Hepatocyte (in vitro differentiated cells): ENCODE data around the gene TRAF1. TPM values are rescaled to one million over a fixed set of nuclear protein-coding genes. Genes with fewer than 3 reads are reported as not detected.
"Not testable (repeated sequence)": the region's sequence is repeated elsewhere in the genome, so short reads cannot be mapped to it uniquely, and the experiment has no call there.

Source experiments
- DNase-seq: peaks from one replicate; pipeline ENCODE4 v3.0.0-alpha.2; 2016; ENCODE audit warnings: low spot score
- H2AFZ ChIP-seq: fragments of 200-600 bp; sonication (generic); 2 replicates; pipeline ENCODE4 v1.6.0; 2016; ENCODE audit warnings: antibody characterized with exemption, mild to moderate bottlenecking
- H3K27ac ChIP-seq: fragments of 200-600 bp; sonication (generic); 2 replicates; pipeline ENCODE4 v1.5.1; 2016; ENCODE audit warnings: mild to moderate bottlenecking
- H3K27me3 ChIP-seq: fragments of 200-600 bp; sonication (generic); 2 replicates; pipeline ENCODE4 v1.6.1; 2016
- H3K36me3 ChIP-seq: fragments of 200-600 bp; sonication (generic); replicated peaks from 2 replicates; pipeline ENCODE4 v1.5.1; 2016; ENCODE audit warnings: low read depth; ENCODE audit not compliant: insufficient read depth
- H3K4me1 ChIP-seq: fragments of 200-600 bp; sonication (generic); 2 replicates; pipeline ENCODE4 v1.5.1; 2016; ENCODE audit warnings: mild to moderate bottlenecking, moderate library complexity; ENCODE audit not compliant: insufficient read depth
- H3K4me2 ChIP-seq: fragments of 200-600 bp; sonication (generic); 2 replicates; pipeline ENCODE4 v1.6.0; 2016
- H3K4me3 ChIP-seq: fragments of 200-600 bp; sonication (generic); 2 replicates; pipeline ENCODE4 v1.5.1; 2016; ENCODE audit warnings: mild to moderate bottlenecking
- H3K79me2 ChIP-seq: fragments of 200-600 bp; sonication (generic); 2 replicates; pipeline ENCODE4 v1.6.0; 2017; ENCODE audit warnings: mild to moderate bottlenecking
- H3K9me2 ChIP-seq: fragments of 200-600 bp; sonication (generic); replicated peaks from 2 replicates; pipeline ENCODE4 v1.6.0; 2017; ENCODE audit warnings: mild to moderate bottlenecking; ENCODE audit not compliant: insufficient read depth
- H3K9me3 ChIP-seq: fragments of 200-600 bp; sonication (generic); 2 replicates; pipeline ENCODE4 v1.5.1; 2016; ENCODE audit warnings: low read depth, mild to moderate bottlenecking
- H4K20me1 ChIP-seq: fragments of 200-600 bp; sonication (generic); 2 replicates; pipeline ENCODE4 v1.6.0; 2016; ENCODE audit warnings: mild to moderate bottlenecking; ENCODE audit not compliant: insufficient read depth, poor library complexity, severe bottlenecking
- CTCF ChIP-seq: fragments of 200-600 bp; sonication (generic); IDR thresholded peaks from 2 replicates; pipeline ENCODE4 v1.5.1; 2016; ENCODE audit warnings: antibody characterized with exemption, mild to moderate bottlenecking; ENCODE audit not compliant: poor library complexity
- EZH2 ChIP-seq: fragments of 200-600 bp; sonication (generic); IDR thresholded peaks from 2 replicates; pipeline ENCODE4 v1.6.1; 2016; ENCODE audit warnings: antibody characterized with exemption, mild to moderate bottlenecking, borderline replicate concordance
- EZH2phosphoT487 ChIP-seq: fragments of 200-600 bp; sonication (generic); IDR thresholded peaks from one replicate; pipeline ENCODE4 v1.6.1; 2018; ENCODE audit warnings: antibody characterized with exemption, mild to moderate bottlenecking, low read depth, moderate library complexity; ENCODE audit not compliant: unreplicated experiment, severe bottlenecking
- WGBS: methylation state at CpG from one replicate; pipeline ENCODE4 v1.1.6; 2016; ENCODE audit warnings: low lambda C conversion rate; ENCODE audit errors: missing lambda C conversion rate; 5-methylcytosine and 5-hydroxymethylcytosine counted together
- polyA plus RNA-seq: library from polyadenylated mRNA; unstranded; fragments of >200 nt; fragmentation: Nextera tagmentation; extraction: Ambion mirVana; gene quantifications from 2 replicates; pipeline ENCODE4 v1.2.1, GENCODE V29; 2016
- total RNA-seq: library from RNA; depleted of rRNA; stranded (reverse); fragments of >200 nt; gene quantifications from 2 replicates; pipeline ENCODE4 v1.2.3, GENCODE V29; 2014

The TRAF1 gene
- total and polyA plus RNA-seq, 2 experiments from 2014 or later = 2.2 to 4.0 TPM

- Histone ChIP-seq H2AFZ (no peak overlapping the region), H3K9me3 (no peaks in the 10 kb centered on the region), H3K9me2 (no peaks in the 10 kb centered on the region), H3K4me1 (peaks cover 10% of the 10 kb centered on the region), H3K79me2 (no peaks in the 10 kb centered on the region), H3K4me2 (no peak overlapping the region), H3K27ac (no peak overlapping the region), H3K4me3 (no peak overlapping the region), H3K27me3 (no peaks in the 10 kb centered on the region), H4K20me1 (no peaks in the 10 kb centered on the region), H3K36me3 (no peaks in the 10 kb centered on the region)
- no peak for TF ChIP-seq CTCF
- no peak for TF ChIP-seq EZH2phosphoT487
- no peak for TF ChIP-seq EZH2
- DNase-seq = no peak
Observed at GRCh38 chr9:120971938-120972337, 45.3 kb upstream of the TRAF1 start.

DNA sequence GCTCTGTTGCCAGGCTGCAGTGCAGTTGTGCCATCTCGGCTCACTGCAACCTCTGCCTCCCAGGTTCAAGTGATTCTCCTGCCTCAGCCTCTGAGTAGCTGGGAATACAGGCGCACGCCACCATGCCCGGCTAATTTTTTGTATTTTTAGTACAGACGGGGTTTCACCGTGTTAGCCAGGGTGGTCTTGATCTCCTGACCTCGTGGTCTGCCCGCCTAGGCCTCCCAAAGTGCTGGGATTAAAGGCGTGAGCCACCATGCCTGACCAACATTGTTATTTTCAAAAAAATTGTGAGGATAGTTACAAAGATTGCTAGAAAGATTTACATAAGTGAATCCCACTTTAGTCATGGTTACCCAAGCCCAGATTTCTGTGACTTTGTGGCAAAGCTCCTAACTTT, 44.9 kb upstream of the TRAF1 start:
- H3K27me3 ChIP-seq, H3K9me2 ChIP-seq, H3K4me3 ChIP-seq, H3K79me2 ChIP-seq, H3K36me3 ChIP-seq, DNase-seq, H3K27ac ChIP-seq, H3K9me3 ChIP-seq, H2AFZ ChIP-seq, H4K20me1 ChIP-seq, H3K4me2 ChIP-seq: not testable (repeated sequence)
- WGBS = 95% methylated on average over 9 of the region's 9 CpGs
- H3K4me1 ChIP-seq = peaks cover 11% of the 10 kb centered on the region

DNA sequence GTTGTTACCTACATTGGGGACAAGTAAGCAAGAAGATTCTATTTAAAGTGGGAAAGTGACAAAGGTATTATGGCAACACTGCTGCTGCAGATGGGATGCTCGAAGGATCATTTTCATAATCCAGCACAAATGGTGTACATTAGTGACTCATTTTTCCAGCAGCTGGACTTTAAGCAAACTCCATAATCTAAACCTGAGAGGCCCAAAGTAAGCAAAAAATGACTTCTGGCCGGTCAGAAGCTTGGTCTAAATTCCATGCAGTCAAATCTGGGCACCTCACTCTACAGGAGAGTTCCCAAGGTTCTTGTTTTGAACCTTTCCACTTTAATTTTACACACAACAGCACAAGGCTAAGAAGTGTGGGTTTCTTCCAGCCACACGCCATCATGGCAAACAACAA, 43.6 kb upstream of the TRAF1 start:
- H3K27ac ChIP-seq = peak overlapping the region; percentile 25

GRCh38 chr9:120966013-120966369, 39.4 kb upstream of the TRAF1 start:
- DNase-seq = no peak

More for the DNA sequence above, 43.6 kb upstream of the TRAF1 start:
- H3K9me2 ChIP-seq = no peaks in the 10 kb centered on the region
- H3K4me3 ChIP-seq = no peak overlapping the region
- DNase-seq = peak; percentile 26
- H3K4me1 ChIP-seq = peaks cover 18% of the 10 kb centered on the region
- H3K27me3 ChIP-seq = no peaks in the 10 kb centered on the region
- no peaks in the 10 kb centered on the region for H3K36me3 ChIP-seq
- WGBS = 41% methylated on average over 3 of the region's 3 CpGs
- peak overlapping the region; percentile 8 for H3K4me2 ChIP-seq
- no peaks in the 10 kb centered on the region for H4K20me1 ChIP-seq
- no peak overlapping the region for H2AFZ ChIP-seq
- TF ChIP-seq EZH2 (no peak), CTCF (no peak), EZH2phosphoT487 (no peak)
- no peaks in the 10 kb centered on the region for H3K79me2 ChIP-seq
- H3K9me3 ChIP-seq = no peaks in the 10 kb centered on the region

More at GRCh38 chr9:120966013-120966369, 39.4 kb upstream of the TRAF1 start:
- no peak overlapping the region for H3K4me2 ChIP-seq
- H3K79me2 ChIP-seq = no peaks in the 10 kb centered on the region
- no peaks in the 10 kb centered on the region for H3K27me3 ChIP-seq
- H3K27ac ChIP-seq = peak overlapping the region; percentile 52
- H3K36me3 ChIP-seq = no peaks in the 10 kb centered on the region
- peaks cover 18% of the 10 kb centered on the region for H3K4me1 ChIP-seq
- 65% methylated on average over 3 of the region's 3 CpGs for WGBS
- no peaks in the 10 kb centered on the region for H3K9me3 ChIP-seq
- H3K9me2 ChIP-seq = no peaks in the 10 kb centered on the region
- H2AFZ ChIP-seq = no peak overlapping the region
- no peak overlapping the region for H3K4me3 ChIP-seq
- no peak for TF ChIP-seq EZH2
- no peak for TF ChIP-seq CTCF
- no peak for TF ChIP-seq EZH2phosphoT487
- H4K20me1 ChIP-seq = no peaks in the 10 kb centered on the region
